K562 (cell line): ENCODE data around the gene KRTAP16-1. TPM values are rescaled to one million over a fixed set of nuclear protein-coding genes. Genes with fewer than 3 reads are reported as not detected.

ENCODE experiments used
- ATAC-seq: fragments of 200-7000 bp; cut with Tn5 transposase; 3 replicates; pipeline ENCODE4 v1.9.1; 2020; ENCODE audit warnings: moderate library complexity
- BruUV-seq: library from RNA; stranded (reverse); fragments of 400-500 nt; replicated peaks from 2 replicates; lab custom pipeline; 2021; lab: Mats Ljungman, UMichigan
- CTCF ChIA-PET: fragments of 300-600 bp; formaldehyde crosslinking; extraction: SDS; loops from one replicate; lab custom pipeline; 2021; ENCODE audit warnings: low intra/inter-chr PET ratio; lab: Yijun Ruan, JAX
- POLR2A ChIA-PET: fragments of 300-600, 350-650 bp; sonication (Branson Sonifier 250); formaldehyde crosslinking; extraction: SDS; loops from one replicate; lab custom pipeline; 2021; ENCODE audit warnings: antibody characterized with exemption, inconsistent platforms; lab: Yijun Ruan, JAX
- DNase-seq, 4 experiments: peaks; one replicate each; pipeline versions ENCODE4 v3.0.0 to v3.0.0-alpha.2; 2011 to 2018; ENCODE audit warnings: low spot score in 3 of 4, mixed read lengths in 3 of 4; ENCODE audit errors: extremely low read depth in 1 of 4
- FAIRE-seq: peaks from 2 replicates; lab custom pipeline; 2011; peaks lifted over from hg19 to GRCh38; lab: Jason Lieb, UNC
- H2AFZ ChIP-seq: 2 replicates; pipeline ENCODE4 v1.6.0; 2011; ENCODE audit warnings: low read depth, low read length, control low read depth, inconsistent platforms
- H3K27ac ChIP-seq: fragments of 200-600 bp; 3 replicates; pipeline ENCODE4 v1.8.0; 2011; ENCODE audit warnings: low read depth, mild to moderate bottlenecking, control low read depth, inconsistent platforms, low read length, moderate library complexity, mixed read lengths; ENCODE audit errors: extremely low read depth
- H3K27me3 ChIP-seq, 2 experiments: fragments of 300-600 bp in 1 of 2; 2 replicates in 1 of 2; 3 replicates in 1 of 2; pipeline versions ENCODE4 v1.6.0 to v1.8.0; 2011; ENCODE audit warnings: inconsistent platforms in 2 of 2, low read length in 2 of 2, mild to moderate bottlenecking in 1 of 2, mixed read lengths in 1 of 2, moderate library complexity in 1 of 2; ENCODE audit not compliant: control insufficient read depth in 2 of 2, insufficient read depth in 2 of 2
- H3K36me3 ChIP-seq: fragments of 300-600 bp; 3 replicates; pipeline ENCODE4 v1.8.0; 2011; ENCODE audit warnings: mild to moderate bottlenecking, low read length, inconsistent platforms; ENCODE audit not compliant: control insufficient read depth, insufficient read depth
- H3K4me1 ChIP-seq, 2 experiments: fragments of 200-600 bp in 1 of 2; replicated peaks in 1 of 2; 2 replicates in 1 of 2; 3 replicates in 1 of 2; pipeline versions ENCODE4 v1.5.1 to v1.8.0; 2011; ENCODE audit warnings: inconsistent platforms in 2 of 2, low read length in 2 of 2, mild to moderate bottlenecking in 1 of 2, mixed read lengths in 1 of 2, moderate library complexity in 1 of 2; ENCODE audit not compliant: control insufficient read depth in 2 of 2, insufficient read depth in 2 of 2
- H3K4me2 ChIP-seq: 2 replicates; pipeline ENCODE4 v1.6.1; 2011; ENCODE audit warnings: low read length, control low read depth, inconsistent platforms, mixed read lengths; ENCODE audit not compliant: insufficient read depth
- H3K4me3 ChIP-seq: fragments of 200-600 bp; sonication (generic), shearing (Covaris generic); 2 replicates; pipeline ENCODE4 v1.5.1; 2016; ENCODE audit warnings: control low read depth, inconsistent platforms
- H3K79me2 ChIP-seq: fragments of 200-600 bp; 3 replicates; pipeline ENCODE4 v1.8.0; 2011; ENCODE audit warnings: low read length, inconsistent platforms; ENCODE audit not compliant: control insufficient read depth, insufficient read depth
- H3K9ac ChIP-seq, 2 experiments: 2 replicates each; pipeline versions ENCODE4 v1.6.0 to v1.6.1; 2011; ENCODE audit warnings: low read depth in 2 of 2, low read length in 2 of 2, control low read depth in 1 of 2, inconsistent platforms in 1 of 2, mild to moderate bottlenecking in 1 of 2, mixed read lengths in 1 of 2; ENCODE audit not compliant: insufficient read depth in 1 of 2
- H3K9me1 ChIP-seq: one replicate; pipeline ENCODE4 v1.6.0; 2011; ENCODE audit warnings: inconsistent platforms, mild to moderate bottlenecking, low read length, moderate library complexity; ENCODE audit not compliant: control insufficient read depth, insufficient read depth
- H3K9me3 ChIP-seq: replicated peaks from 2 replicates; pipeline ENCODE4 v1.5.1; 2011; ENCODE audit warnings: low read depth, low read length, inconsistent platforms; ENCODE audit not compliant: control insufficient read depth, insufficient read depth
- H4K20me1 ChIP-seq: replicated peaks from 2 replicates; pipeline ENCODE4 v1.6.1; 2011; ENCODE audit warnings: low read length, inconsistent platforms, mixed read lengths; ENCODE audit not compliant: control insufficient read depth, insufficient read depth
- HSF4 ChIP-seq: fragments of 250-450 bp; sonication (Bioruptor Pico); IDR thresholded peaks from 2 replicates; pipeline ENCODE4 v2.1.2; 2022; ENCODE audit warnings: mild to moderate bottlenecking, moderate library complexity, borderline replicate concordance
- PHB ChIP-seq: fragments of 250-450 bp; sonication (Bioruptor Pico); IDR thresholded peaks from 2 replicates; pipeline ENCODE4 v1.5.0; 2021
- RB1 ChIP-seq: fragments of 450-650 bp; IDR thresholded peaks from 2 replicates; pipeline ENCODE4 v1.6.1; 2017; ENCODE audit warnings: low read depth, mild to moderate bottlenecking
- RBM22 ChIP-seq: fragments of 200-400 bp; formaldehyde crosslinking; IDR thresholded peaks from 2 replicates; pipeline ENCODE4 v1.6.1; 2018; ENCODE audit warnings: low read length, low read depth; ENCODE audit not compliant: poor library complexity, severe bottlenecking
- ZNF282 ChIP-seq: sonication (generic); formaldehyde crosslinking; IDR thresholded peaks from 2 replicates; pipeline ENCODE4 v1.8.1; 2023; ENCODE audit warnings: missing genetic modification reagents
- ZNF57 ChIP-seq: fragments of 450-650 bp; formaldehyde crosslinking; IDR thresholded peaks from 2 replicates; pipeline ENCODE4 v1.4.0; 2020; ENCODE audit warnings: mild to moderate bottlenecking, moderate library complexity
- WGBS: fragments of 100-300 bp; shearing (Covaris generic); methylation state at CpG from one replicate; pipeline ENCODE4 v1.1.6; 2016; ENCODE audit warnings: low coverage, mixed read lengths; ENCODE audit not compliant: insufficient coverage; ENCODE audit errors: missing lambda C conversion rate; 5-methylcytosine and 5-hydroxymethylcytosine counted together
- in situ Hi-C: fragments of 300-500 bp; cut with MboI; formaldehyde crosslinking; loops from 4 replicates; pipeline ENCODE4 v1.15.0; 2018; ENCODE audit warnings: inconsistent platforms, mixed read lengths
- intact Hi-C: fragments of 100-400 bp; cut with micrococcal nuclease; formaldehyde crosslinking; loops from 2 replicates; pipeline ENCODE4 v1.14.2; 2022
- polyA plus RNA-seq, 8 experiments: library from polyadenylated mRNA; depleted of rRNA in 4 of 8; stranded (reverse) in 5 of 8; unstranded in 3 of 8; fragments of >200 nt; fragmentation: Nextera tagmentation in 2 of 8; fragmentation: Illumina TruSeq in 1 of 8; extraction: Ambion mirVana in 2 of 8; extraction: Trizol in 1 of 8; gene quantifications; 2 replicates each; pipeline versions ENCODE4 v1.2.1 to v1.2.3, GENCODE V29; 2011 to 2014; ENCODE audit warnings: inconsistent platforms in 1 of 8, missing spikeins in 1 of 8
- total RNA-seq, 7 experiments: library from RNA; depleted of rRNA in 6 of 7; stranded (reverse); fragments of >200 nt in 6 of 7; fragmentation: Illumina TruSeq in 2 of 7; extraction: Trizol in 2 of 7; gene quantifications; 2 replicates each; pipeline versions ENCODE4 v1.2.1 to v1.2.3, GENCODE V29; 2011 to 2021; ENCODE audit warnings: low replicate concordance in 1 of 7
- TF ChIP-seq, protein P1 (sequence below): fragments of 450-650 bp; conservative IDR thresholded peaks from 2 replicates; pipeline ENCODE4 v1.6.1; 2016; ENCODE audit warnings: missing genetic modification characterization, low read depth, mild to moderate bottlenecking, control low read depth, missing compliant biosample characterization

The KRTAP16-1 gene
- total and polyA plus RNA-seq, 9 of the 15 experiments (the other 6 are each of a cell fraction or from before 2014, with no cell fraction given), result not detected

DNA sequence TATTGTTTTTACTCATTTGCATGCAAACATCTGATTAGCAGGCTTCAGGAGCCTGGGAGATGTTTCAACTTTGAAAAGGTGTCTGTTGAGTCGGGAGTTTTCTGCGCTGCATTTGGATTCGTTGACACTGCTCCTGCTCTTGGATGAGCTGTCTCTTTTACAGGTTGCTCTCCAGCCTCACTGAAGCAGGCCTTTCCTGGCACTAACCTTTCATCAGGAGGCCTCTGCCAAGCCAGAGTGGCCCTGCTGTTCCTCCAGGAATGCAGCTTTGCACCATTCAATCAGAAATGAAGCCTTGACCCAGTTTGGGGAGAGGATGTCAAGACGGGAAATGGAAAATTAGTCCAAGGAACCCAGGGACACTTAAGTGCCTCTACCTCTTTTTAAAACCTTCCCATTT lies 6.1 kb downstream of the KRTAP16-1 start:
- FAIRE-seq, result no peak
- TF ChIP-seq RBM22 (no peak), PHB (CRISPR knock-in tag) (no peak), HSF4 (CRISPR knock-in tag) (no peak), ZNF282 (CRISPR knock-in tag) (no peak), ZNF57 (CRISPR knock-in tag) (no peak), RB1 (no peak)
- TF ChIP-seq, protein P1, sequence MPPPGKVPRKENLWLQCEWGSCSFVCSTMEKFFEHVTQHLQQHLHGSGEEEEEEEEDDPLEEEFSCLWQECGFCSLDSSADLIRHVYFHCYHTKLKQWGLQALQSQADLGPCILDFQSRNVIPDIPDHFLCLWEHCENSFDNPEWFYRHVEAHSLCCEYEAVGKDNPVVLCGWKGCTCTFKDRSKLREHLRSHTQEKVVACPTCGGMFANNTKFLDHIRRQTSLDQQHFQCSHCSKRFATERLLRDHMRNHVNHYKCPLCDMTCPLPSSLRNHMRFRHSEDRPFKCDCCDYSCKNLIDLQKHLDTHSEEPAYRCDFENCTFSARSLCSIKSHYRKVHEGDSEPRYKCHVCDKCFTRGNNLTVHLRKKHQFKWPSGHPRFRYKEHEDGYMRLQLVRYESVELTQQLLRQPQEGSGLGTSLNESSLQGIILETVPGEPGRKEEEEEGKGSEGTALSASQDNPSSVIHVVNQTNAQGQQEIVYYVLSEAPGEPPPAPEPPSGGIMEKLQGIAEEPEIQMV (tag), result no peak
- 0% methylated on average over 4 of the region's 4 CpGs for WGBS

More for the DNA sequence above, 6.1 kb downstream of the KRTAP16-1 start:
- ATAC-seq (no peak), DNase-seq (no peak)
- no peaks in the 10 kb centered on the region for H3K79me2 ChIP-seq
- no peaks in the 10 kb centered on the region for H3K9me3 ChIP-seq
- H4K20me1 ChIP-seq, result no peaks in the 10 kb centered on the region
- ChIA-PET POLR2A (interaction anchor here (0.7 kb wide), 1 partner anchor 231 kb away, joined by 4 read pairs; no protein-coding TSS in a partner anchor), CTCF (no interaction called here)
- H3K9me1 ChIP-seq, result no peaks in the 10 kb centered on the region
- H3K27ac ChIP-seq, result no peak overlapping the region
- no peak overlapping the region for H3K4me2 ChIP-seq
- BruUV-seq, result no TSS peak
- intact Hi-C loops (no loop called here), in situ Hi-C loops (no loop called here)
- no peaks in the 10 kb centered on the region for H3K36me3 ChIP-seq
- no peak overlapping the region for H3K4me3 ChIP-seq
- H3K27me3 ChIP-seq, result peaks cover 3 to 34% of the 10 kb centered on the region in 2 experiments; a peak in 4 of 5 replicates
- no peak overlapping the region for H3K9ac ChIP-seq
- no peaks in the 10 kb centered on the region; a peak in 1 of 5 replicates for H3K4me1 ChIP-seq
- no peak overlapping the region for H2AFZ ChIP-seq
